Suppressor macrophage treated with lipopolysaccharide for 1 hour (primary cell): Measurements from ENCODE around the gene PTPRT.

Experiments used
- DNase-seq, 3 donors: peaks; one replicate each; pipeline ENCODE4 v3.0.0-alpha.2; 2020 to 2022

PTPRT gene

DNA sequence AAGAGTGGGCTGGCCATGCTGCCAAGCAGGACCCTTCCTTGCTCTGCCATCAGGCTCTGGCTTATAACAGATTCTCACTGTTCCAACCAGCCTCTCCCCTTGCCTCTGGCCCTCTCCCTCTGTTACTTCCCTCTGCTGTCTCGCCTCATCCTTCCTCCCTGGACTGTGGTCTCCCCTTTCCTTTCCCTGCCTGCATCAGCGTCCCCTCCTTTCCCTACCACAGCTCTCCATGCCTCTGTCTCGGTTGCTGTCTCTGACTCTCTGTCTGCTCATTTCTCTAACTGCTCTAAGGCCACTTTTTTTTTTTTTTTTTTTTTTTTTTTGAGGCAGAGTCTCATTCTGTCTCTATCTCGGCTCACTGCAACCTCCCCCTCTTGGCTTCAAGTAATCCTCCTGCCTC, 173.4 kb downstream of the PTPRT start:
- no peak for DNase-seq

DNA sequence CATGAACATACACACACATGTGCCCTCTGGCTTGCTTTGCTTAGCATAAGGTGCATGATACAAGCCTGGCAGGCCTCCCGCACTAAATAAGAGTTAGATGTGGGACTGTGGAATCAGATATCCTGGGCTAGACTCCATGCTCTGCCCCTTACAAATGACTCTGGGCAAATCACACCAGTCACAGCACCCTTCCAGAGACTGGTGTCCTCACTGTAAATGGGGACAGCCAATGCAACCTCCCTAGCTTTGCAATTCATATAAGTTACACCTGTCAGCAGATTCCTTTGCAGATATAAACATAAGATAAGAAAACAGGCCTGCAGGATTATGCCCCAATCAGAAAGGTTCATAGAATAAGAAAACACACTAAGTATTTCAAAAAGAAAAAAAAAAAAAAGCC, 174.1 kb downstream of the PTPRT start:
- no peak for DNase-seq

DNA sequence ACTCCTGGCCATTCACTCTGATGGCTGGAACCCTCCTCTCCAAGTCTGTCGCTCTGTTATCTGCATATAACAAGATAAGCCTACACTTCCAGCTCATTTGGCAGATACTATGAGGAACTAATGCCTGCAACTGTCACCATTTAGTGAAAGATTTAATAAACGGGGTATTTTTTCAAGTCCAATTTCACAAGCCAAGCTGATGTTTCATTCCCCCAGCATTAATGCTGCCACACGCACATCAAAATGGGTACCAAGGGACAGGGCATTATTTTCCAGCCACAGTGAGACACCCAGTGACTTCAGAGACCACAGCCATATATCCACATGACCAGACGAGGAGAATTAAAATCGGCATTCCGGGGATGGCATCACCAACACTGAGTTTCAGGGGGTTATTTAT, 175.5 kb downstream of the PTPRT start:
- DNase-seq, result no peak

DNA sequence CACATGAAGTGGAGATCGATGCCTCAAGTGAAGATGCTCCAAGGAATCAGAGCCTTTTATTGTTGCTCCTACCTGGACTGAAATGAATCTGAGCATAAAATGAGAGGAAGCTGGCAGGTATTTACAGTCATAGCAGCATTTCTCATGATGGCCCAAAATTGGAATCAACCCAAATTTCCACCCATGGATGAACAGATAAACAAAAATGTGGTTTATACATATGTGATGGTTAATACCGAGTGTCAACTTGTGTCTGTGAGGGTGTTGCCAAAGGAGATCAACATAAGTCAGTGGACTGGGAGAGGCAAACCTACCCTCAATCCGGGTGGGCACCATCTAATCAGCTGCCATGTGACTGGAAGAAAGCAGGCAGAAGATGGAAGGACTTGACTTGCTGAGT, 178.2 kb downstream of the PTPRT start:
- no peak for DNase-seq

DNA sequence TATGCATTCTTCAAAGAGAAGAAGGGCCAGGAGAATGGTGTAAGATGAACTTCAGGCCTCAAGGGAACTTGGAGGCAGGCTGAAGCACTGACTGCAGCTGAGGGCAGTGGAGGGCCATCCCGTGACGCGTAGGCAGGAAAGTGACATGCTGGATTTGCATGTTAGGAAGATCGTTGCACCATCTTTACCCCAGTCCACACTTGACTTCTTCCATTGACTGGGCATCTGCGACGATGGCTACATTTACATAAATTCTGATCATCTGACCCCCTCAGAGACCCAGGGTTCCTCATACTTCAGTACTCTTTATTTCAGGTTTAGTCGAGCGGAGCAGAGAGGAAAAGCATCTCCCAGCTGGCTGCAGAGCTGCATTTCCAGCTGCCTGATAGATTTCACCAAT, 180.2 kb downstream of the PTPRT start:
- no peak for DNase-seq

DNA sequence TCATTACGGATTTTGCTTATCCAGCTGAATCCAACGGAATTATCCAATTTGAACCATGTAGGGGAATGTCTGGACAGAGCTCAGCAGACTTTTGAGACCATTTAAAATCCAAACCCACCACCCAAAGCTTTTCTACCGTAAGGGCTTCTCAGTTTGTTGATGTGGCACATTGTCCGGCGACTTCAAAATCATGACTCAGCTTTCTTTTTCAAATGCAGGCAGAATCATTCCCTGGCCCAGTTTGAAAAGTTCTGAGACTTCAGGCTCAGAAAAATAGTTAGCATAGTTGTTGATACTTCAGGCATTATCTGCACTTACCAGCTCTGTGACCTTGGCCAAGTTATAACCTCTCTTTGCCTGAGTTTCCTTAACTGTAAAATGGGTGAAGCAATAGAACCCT, 182.2 kb downstream of the PTPRT start:
- DNase-seq, result no peak

DNA sequence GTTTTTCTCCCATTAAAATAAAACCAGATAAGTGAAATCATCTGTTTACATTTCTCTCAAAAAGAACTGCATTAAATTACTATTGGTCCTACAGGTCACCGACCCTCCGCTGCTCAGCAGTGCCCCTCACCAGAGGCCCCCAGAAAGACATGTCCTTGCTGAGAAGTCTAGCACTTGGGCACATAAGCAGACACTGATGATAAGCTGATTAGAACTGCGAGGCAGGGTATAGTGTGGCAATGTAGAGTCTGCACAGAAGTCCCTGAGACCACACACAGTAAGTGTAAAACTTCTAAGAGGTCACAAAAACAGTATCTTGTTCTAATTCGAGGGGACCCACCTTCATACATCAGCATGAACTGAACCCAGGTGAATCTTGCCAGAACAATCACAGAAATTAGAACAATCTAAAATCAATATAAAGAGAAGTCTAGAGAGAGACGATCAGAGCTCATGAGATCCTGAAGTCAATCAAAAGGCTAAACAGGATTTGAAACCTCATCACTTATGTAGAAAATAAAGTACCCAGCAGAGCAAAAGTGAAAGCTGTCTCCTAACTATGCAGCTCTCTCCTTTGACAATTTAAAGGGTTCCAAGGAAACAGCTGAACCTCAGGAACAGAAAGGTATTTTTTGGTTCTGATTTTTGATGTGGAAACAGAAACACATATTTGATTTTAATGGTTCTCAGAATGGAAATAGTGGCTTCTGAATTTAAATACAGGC, 182.9 kb downstream of the PTPRT start:
- DNase-seq, result no peak

DNA sequence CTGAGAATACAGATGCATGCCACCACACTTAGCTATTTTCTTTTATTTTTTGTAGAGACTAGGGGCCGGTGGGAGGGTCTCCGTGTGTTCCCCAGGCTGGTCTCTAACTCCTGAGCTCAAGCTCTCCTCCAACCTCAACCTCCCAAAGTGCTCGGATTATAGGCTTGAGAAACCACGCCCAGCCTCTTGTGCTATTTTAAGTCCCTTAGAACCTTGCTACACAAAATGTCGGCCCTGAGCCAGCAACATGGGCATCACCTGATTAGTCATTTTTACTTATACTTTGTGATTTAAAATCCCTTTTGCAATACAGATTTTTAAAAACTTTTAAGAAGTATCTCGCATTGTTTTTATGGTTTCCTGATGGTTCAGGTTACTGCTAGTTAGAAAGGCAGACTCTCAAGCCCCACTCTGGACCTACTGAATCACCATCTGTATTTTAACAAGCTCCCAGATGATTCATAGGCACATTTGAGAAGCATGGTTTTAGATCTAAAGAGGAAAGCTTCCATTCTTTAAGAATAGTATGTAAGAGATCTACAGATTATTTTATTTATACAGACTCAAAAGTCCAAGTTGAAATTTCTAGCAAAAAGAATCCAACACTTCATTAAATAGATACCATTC, 186.3 kb downstream of the PTPRT start:
- no peak for DNase-seq

DNA sequence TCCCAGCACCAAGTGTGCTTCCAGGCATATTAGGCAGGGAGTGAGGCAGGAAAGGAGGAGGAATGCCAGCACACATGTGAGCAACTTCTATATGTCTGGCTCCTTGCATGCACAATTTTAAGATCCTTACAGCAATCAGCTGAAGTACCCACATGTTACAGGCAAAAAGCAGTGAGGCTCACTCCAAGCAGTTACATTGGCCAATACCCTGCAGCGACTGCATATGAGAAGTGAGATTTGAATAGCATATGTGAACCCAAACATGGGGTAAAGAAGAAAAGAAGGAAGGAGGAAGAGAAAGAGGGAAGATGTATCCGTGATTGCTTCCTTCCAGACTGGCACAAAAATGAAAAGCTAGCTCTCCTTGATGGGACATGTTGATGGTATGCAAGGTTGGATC, 193.6 kb downstream of the PTPRT start:
- no peak for DNase-seq

DNA sequence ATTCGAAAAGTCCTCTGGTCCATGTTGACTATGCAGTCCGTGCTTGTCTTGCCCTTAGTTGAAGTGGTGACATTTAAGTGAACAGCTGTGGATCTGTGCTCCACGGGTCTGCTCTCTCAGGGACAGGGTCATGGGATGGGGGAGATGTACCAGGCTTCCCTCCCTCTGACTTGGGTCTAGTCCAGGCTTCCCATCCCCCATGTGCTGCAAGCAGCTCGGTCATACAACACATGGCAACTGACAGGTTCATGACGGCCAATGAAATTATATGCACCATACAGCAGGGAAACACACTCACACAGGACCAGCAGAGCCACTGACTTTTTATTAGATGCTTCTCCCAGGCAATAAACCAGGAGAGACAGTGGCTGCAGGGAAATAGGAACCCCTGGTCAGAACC, 201.4 kb downstream of the PTPRT start:
- no peak for DNase-seq

DNA sequence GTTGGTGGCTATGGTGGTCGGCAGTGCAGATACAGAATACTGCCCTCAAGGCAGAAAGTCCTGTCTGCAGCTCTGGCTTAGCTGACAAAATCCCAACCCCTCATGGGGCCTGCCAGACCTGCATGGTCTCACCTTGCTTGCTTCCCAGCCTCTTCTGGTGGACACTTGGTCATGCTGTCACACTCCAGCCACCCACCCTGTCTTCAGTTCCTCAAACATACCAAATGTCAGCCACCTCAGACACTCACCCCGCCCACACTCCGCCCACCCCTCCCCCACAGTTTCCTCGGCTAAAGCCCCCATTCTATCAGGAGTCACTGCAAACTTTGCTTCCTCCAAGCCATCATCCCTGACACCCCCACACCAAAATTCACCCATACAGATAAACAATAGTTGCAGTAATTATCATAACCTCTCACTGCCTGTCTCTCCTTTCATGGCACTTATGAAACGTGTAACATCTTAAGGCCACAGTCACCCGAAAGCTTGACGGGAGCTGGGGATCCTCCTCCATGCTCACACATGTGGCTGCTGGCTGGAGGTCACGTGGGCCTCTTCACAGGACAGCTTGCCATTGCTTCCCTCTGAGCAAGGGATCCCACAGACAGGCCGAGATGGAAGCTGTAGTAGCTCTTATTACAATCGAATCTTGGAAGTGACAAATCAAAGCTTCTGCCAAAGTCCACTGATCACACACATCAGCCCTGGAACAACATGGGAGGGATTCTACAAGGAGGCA, 202.2 kb downstream of the PTPRT start:
- DNase-seq, result no peak

DNA sequence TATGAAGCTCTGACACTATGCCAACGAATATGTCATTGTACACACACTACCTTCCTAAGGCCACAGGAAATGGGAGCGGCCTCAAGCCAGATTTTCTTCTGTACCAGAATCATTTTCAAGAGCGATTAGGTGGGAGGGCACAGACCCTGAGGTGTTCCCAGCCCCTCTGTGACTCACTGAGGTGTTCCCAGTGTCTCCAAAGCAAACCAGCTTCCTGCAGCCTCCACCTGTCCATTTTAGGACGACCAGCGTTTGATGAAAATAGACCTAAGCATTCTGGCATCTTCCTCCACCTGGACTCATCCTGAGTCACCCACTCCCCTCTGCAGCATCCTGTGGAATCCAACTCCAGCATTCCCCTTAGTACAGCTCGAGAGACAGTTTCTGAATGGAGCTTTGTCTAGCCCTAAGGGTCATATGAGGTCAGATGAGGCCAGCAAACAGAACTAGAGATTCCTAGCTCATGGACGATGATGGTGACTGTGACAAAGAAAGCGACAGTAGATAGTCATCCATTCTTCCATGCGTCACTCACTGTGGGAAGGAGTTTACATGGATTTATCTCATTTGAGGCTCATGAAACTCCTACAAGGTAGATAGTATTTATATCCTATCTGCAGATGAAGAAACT, 203.4 kb downstream of the PTPRT start:
- no peak for DNase-seq

DNA sequence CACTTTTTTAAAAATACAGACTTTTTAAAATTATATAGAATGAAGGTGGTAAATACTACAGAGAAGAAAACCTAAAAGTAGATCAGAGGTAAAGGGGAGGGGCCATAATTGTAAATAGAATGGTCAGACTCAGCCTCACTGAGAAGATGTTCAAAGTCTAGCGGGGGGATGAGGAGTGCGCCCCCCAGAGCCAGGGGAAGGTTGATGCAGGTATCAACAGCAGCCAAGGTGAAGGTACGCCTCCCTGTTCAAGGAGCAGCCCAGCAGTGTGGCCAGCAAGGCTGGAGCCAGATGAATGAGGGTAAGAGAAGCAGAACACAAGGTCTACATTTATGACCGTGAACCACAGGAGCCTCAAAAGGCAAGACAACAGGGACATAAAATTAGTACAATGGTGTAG, 204.1 kb downstream of the PTPRT start:
- DNase-seq, result no peak

DNA sequence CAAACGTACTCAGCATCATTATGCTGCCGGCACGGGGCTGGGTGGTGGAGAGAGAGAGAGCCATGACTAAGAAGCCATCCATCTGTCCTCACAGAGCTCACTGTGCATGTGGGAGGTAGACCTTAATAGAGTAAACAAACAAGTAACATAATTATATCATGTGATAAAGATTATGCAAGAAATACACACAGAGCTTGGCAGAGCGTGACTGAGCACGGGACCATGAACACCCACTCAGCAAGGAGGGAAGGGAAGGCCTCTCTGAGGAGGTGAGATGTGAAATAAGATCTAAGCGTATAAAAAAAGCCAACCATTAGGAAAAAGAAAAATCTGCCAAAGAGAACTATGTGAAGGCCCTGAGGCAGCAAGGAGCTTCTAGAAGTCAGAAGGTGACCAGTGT, 207.5 kb downstream of the PTPRT start:
- DNase-seq, result no peak

DNA sequence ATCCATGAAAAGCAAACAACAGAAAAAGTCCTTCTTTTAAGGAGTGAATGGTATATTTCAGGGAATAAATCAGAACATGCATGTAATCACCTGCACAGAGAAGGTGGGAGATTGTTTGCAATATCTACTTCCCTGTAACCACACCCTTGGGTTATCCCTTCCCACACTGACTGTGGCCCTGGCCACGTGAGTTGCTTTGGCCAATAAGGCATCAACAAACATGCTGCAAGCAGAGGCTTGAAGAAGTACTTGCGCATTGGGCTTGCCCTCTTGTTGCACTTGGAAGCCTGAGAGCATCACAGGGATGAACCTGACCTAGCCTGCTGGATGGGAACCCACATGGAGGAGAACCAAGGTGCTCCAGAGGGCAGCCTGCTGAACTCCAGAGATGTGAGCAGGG, 208.5 kb downstream of the PTPRT start:
- DNase-seq, result no peak

DNA sequence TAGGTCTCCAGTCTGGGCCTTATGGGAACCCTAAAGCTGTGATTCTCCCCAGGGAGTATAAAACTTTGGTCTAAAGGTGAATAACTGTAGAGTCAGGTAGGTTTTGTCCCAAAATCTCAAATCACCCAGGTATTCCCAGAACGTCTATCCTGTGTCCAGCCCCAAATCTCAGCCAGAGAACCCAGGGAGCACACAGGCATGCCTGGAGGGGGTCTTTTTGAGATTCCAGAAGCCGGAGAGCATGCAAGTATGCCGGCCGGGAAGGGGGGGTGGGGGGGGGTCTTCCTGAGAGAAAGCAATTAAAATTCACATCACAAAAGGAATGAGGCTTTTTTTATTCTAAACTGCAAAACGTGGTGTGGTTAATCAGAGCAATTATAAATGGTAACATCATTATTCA, 210.0 kb downstream of the PTPRT start:
- no peak for DNase-seq

DNA sequence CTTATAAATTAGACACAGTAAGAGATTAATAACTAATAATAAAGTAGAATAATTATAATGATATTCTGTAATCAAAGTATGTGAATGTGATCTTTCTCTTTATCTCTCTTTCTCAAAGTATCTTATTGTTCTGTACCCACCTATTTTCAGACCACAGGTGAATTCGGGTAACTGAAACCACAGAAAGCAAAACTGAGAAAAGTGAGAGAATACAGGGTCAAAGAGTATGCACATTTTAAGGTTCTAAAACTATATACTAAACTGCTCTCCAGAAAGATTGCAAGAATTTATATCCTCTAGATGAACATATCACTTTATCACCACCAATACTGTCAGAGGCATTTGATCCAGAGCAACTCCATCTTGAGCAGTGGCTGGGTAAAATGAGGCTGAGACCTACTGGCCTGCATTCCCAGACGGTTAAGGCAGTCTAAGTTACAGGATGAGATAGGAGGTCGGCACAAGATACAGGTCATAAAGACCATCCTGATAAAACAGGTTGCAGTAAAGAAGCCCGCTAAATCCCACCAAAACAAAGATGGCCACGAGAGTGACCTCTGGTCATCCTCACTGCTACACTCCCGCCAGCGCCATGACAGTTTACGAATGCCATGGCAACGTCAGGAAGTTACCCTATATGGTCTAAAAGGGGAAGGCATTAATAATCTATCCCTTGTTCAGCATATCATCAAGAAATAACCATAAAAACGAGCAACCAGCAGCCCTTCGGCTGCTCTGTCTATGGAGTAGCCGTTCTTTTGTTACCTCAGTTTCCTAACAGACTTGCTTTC, 211.3 kb downstream of the PTPRT start:
- no peak for DNase-seq

DNA sequence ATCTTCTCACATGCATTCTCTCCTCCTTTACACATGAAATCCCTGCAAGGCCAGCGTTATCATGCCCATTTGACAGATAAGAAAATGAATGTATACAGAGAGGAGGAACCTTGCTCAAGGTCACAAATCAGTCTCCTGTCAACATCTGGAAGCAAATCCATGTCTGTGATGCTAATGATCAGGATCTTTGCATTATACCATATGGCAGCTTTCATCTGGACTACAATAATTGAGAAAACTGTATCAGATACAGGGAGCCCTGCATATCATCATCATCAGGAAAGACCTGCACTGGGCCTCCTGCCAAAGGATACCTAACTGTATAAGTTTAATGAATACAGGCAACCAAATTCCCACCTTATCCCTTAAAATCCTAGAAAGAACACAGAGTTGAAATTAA, 213.7 kb downstream of the PTPRT start:
- DNase-seq, result no peak

DNA sequence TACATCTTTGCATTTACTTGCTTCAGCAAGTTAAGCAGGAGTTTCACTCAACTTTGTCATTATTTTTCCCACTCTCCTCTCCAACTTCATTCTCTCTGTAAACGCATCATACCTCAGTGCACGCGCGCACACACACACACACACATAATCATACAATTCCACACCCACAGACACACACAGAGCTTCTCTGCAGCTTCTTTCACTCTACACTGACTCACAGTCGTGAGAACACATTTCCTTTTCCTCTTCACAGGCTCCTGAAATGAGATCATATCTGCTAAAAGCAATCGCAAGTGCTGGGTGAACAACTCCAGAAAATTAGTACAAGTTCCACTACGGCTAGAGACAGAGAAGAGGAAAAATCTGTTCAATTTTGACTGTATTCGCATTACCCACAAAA, 215.4 kb downstream of the PTPRT start:
- no peak for DNase-seq

DNA sequence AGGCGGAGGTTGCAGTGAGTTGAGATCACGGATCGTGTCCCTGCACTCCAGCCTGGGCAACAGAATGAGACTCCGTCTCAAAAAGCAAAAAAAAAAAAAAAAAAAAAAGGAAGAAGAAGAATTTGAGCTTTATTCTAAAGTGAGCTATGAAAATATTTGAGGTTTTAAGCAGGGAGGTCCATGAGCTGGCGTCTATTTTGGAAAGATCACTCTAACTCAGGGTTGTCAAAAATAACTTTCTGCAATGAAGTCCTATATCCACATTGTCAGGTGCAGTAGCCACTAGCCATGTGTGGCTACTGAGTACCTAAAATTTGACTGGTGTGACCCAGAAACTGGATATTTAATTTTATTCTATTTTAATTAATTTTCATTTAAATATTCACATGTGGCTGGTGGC, 217.1 kb downstream of the PTPRT start:
- no peak for DNase-seq

DNA sequence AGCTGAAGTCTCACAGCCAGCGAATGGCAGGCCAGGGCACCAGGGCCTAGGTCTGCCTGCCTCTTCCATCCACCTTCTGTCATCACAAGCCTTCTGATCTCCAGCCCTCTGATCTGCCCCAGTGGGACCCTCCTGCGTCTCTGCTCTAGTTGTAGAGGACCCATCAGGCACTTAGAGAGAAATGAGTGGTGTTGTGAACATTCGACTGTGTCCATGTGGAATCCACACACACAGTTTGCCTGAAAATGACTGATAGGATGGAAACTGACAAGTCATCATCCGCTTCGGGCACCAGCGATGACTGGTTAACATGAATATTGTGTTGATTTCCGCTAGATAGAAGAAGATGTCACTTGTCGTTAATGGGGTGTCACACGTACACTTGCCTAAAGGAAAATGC, 221.0 kb downstream of the PTPRT start:
- DNase-seq, result no peak

DNA sequence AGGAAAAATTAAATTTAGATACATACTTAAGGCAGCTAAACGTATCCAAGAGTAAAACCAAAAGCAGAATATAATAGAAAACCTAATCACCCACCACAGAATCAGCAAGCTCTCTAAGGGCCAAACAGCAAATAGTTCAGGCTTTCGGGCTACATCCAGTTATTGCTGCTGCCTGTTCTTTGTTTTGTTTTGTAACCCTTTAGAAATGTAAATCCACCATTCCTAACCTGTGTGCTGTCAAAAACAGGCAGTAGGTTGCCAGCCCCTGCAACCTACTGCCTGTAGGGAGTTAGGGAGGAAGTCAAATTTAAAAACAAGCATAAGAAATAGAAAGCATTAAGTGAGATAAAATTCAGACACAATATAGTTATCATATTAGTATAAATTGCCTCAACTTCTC, 225.9 kb downstream of the PTPRT start:
- no peak for DNase-seq

DNA sequence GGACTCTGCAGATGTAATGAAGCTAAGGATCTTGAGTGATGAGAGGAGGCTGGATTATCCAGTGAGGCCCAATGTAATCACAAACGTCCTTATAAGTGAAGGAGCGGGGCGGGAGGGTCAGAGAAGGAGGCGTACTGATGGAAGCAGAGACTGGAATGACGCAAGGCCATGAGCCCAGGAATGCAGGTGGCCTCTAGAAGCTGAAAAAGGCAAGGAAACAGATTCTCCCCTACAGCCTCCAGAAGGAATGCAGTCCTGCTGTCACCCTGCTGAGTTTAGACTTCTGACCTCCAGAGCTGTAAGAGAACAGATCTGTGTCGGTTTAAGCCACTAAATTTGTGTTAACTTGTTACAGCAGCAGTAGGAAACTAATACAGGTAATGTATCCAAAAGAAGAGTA, 227.9 kb downstream of the PTPRT start:
- DNase-seq, result no peak
